Measurements from ENCODE around the gene TM2D3.

TM2D3 gene

GRCh38 chr15:101684877-101685276 lies 32.7 kb upstream of the TM2D3 start:
- no peaks in the 10 kb centered on the region for H3K27me3 ChIP-seq
- peaks cover 4 to 49% (median 26%) of the 10 kb centered on the region in 11 experiments; a peak in 15 of 22 replicates for H3K36me3 ChIP-seq
- H3K4me1 ChIP-seq: no peaks in the 10 kb centered on the region
- H4K20me1 ChIP-seq: no peaks in the 10 kb centered on the region
- H3K9me3 ChIP-seq (replicated peaks in 1 of 11): no peaks in the 10 kb centered on the region
- H3K4me2 ChIP-seq: no peak overlapping the region
- no peak overlapping the region for H3K9ac ChIP-seq
- TF ChIP-seq Cebpa-rat (IDR thresholded peaks at IDR 0.05): no peak
- no peak overlapping the region for H3K27ac ChIP-seq
- no peak overlapping the region for H3K4me3 ChIP-seq

GRCh38 chr15:101684384-101684783 lies 32.2 kb upstream of the TM2D3 start:
- H3K9ac ChIP-seq: no peak overlapping the region
- no peaks in the 10 kb centered on the region for H3K27me3 ChIP-seq
- TF ChIP-seq Cebpa-rat (IDR thresholded peaks at IDR 0.05): no peak
- peaks cover 4 to 52% (median 25%) of the 10 kb centered on the region in 11 experiments; a peak in 15 of 22 replicates for H3K36me3 ChIP-seq
- H3K9me3 ChIP-seq (replicated peaks in 1 of 11): no peaks in the 10 kb centered on the region
- H4K20me1 ChIP-seq: no peaks in the 10 kb centered on the region
- no peak overlapping the region for H3K4me3 ChIP-seq
- no peak overlapping the region for H3K4me2 ChIP-seq
- H3K4me1 ChIP-seq: no peaks in the 10 kb centered on the region
- H3K27ac ChIP-seq: no peak overlapping the region

DNA sequence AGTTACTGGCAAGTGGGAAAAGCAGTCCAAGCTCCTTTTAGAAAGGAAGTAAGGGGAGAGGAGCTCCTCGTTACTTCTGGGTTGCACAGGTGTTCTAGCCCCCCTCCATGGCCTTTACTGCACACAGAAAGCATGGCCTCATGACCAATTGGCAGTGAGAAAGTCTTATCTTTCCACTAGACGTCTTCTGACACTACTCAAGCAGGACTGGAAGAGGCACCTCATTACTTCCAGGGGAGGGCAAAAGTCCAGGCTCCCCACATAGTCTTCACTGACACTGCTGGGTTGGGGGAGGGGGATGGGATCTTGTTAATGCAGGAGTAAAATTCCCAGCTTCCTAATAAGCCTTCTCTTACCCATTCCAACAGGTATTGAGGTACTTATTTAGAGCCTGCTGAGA lies 27.6 kb upstream of the TM2D3 start:
- no peak for TF ChIP-seq Cebpa-rat (IDR thresholded peaks at IDR 0.05)
- no peaks in the 10 kb centered on the region for H3K27me3 ChIP-seq
- no peaks in the 10 kb centered on the region for H3K9me3 ChIP-seq (replicated peaks in 1 of 11)
- H4K20me1 ChIP-seq: no peaks in the 10 kb centered on the region
- H3K4me3 ChIP-seq: no peak overlapping the region
- H3K4me2 ChIP-seq: no peak overlapping the region
- H3K36me3 ChIP-seq: peaks cover 0 to 46% (median 24%) of the 10 kb centered on the region in 11 experiments; a peak in 15 of 22 replicates
- no peaks in the 10 kb centered on the region for H3K4me1 ChIP-seq
- H3K9ac ChIP-seq: no peak overlapping the region
- no peak overlapping the region for H3K27ac ChIP-seq

DNA sequence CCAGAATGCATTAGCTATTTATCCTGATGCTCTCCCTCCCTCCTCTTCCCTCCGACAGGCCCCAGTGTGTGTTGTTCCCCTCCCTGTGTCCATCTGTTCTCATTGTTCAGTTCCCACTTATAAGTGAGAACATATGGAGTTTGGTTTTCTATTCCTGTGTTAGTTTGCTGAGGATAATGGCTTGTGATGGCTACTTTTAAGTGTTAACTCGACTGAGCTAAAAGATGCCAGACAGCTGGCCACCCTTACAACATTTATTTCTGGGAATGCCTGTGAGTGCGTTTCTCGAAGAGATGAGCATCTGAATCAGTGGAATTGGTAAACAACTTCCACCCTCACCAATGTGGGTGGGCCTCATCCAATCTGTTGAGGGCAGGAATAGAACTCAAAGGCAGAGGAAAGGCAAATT lies 24.7 kb upstream of the TM2D3 start:
- TF ChIP-seq Cebpa-rat (IDR thresholded peaks at IDR 0.05): no peak
- no peak overlapping the region for H3K9ac ChIP-seq
- peaks cover 0 to 12% (median 9%) of the 10 kb centered on the region in 10 experiments; a peak in 14 of 20 replicates for H3K4me1 ChIP-seq
- H3K27me3 ChIP-seq: no peaks in the 10 kb centered on the region
- no peak overlapping the region for H3K4me2 ChIP-seq
- H3K27ac ChIP-seq: no peak overlapping the region
- H4K20me1 ChIP-seq: no peaks in the 10 kb centered on the region
- H3K4me3 ChIP-seq: no peak overlapping the region
- H3K9me3 ChIP-seq (replicated peaks in 1 of 11): no peaks in the 10 kb centered on the region
- H3K36me3 ChIP-seq: peaks cover 16 to 53% (median 36%) of the 10 kb centered on the region in 11 experiments

GRCh38 chr15:101675796-101676582 lies 23.8 kb upstream of the TM2D3 start:
- H3K4me1 ChIP-seq: peaks cover 0 to 12% (median 9%) of the 10 kb centered on the region in 10 experiments; a peak in 14 of 20 replicates
- H3K4me3 ChIP-seq: no peak overlapping the region
- no peaks in the 10 kb centered on the region for H3K9me3 ChIP-seq (replicated peaks in 1 of 11)
- TF ChIP-seq Cebpa-rat (IDR thresholded peaks at IDR 0.05): no peak
- H3K27me3 ChIP-seq: no peaks in the 10 kb centered on the region
- no peak overlapping the region for H3K9ac ChIP-seq
- no peaks in the 10 kb centered on the region for H4K20me1 ChIP-seq
- no peak overlapping the region for H3K27ac ChIP-seq
- peaks cover 24 to 56% (median 39%) of the 10 kb centered on the region in 11 experiments for H3K36me3 ChIP-seq
- H3K4me2 ChIP-seq: no peak overlapping the region

DNA sequence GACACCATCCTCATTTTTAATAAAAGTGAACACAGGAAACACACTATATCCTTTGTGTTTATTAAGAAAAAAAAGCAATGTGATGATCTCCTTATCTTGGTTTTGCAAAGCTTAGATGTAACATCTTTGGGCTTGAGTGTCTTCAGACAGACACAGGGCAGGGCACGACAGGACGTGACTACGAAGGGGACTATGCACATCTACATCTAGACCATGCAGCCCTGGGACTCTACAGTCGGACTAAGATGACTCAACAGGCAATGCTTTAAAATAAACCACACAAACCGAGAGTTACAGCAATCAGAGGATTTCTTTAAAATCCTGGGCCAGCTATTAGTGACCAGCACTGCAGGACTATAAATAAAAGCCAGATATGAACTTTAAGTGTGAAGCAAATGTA lies 22.8 kb upstream of the TM2D3 start:
- no peak for TF ChIP-seq Cebpa-rat (IDR thresholded peaks at IDR 0.05)
- no peaks in the 10 kb centered on the region for H4K20me1 ChIP-seq
- H3K27ac ChIP-seq: no peak overlapping the region
- no peaks in the 10 kb centered on the region for H3K9me3 ChIP-seq (replicated peaks in 1 of 11)
- H3K4me3 ChIP-seq: no peak overlapping the region
- peaks cover 0 to 12% (median 9%) of the 10 kb centered on the region in 10 experiments; a peak in 14 of 20 replicates for H3K4me1 ChIP-seq
- no peak overlapping the region for H3K4me2 ChIP-seq
- H3K36me3 ChIP-seq: peaks cover 30 to 59% (median 43%) of the 10 kb centered on the region in 11 experiments
- H3K27me3 ChIP-seq: no peaks in the 10 kb centered on the region
- H3K9ac ChIP-seq: no peak overlapping the region

- Histone ChIP-seq H4K20me1 (no peaks in the 10 kb centered on the region), H3K27me3 (no peaks in the 10 kb centered on the region), H3K4me1 (peaks cover 0 to 13% (median 11%) of the 10 kb centered on the region in 10 experiments; a peak in 18 of 20 replicates), H3K4me3 (no peak overlapping the region), H3K4me2 (no peak overlapping the region), H3K27ac (no peak overlapping the region), H3K9me3 (replicated peaks in 1 of 11) (peaks cover under 1 to 13% (median 9%) of the 10 kb centered on the region in 11 experiments; a peak in 20 of 22 replicates), H3K36me3 (peaks cover 42 to 73% (median 56%) of the 10 kb centered on the region in 11 experiments), H3K9ac (no peak overlapping the region)
- TF ChIP-seq Cebpa-rat (IDR thresholded peaks at IDR 0.05): no peak
These were observed 20.1 kb upstream of the TM2D3 start for GRCh38 chr15:101672298-101672697.

- Histone ChIP-seq H3K36me3 (peaks cover 35 to 71% (median 57%) of the 10 kb centered on the region in 11 experiments), H4K20me1 (no peaks in the 10 kb centered on the region), H3K4me3 (no peak overlapping the region), H3K9me3 (replicated peaks in 1 of 11) (peaks cover 8 to 25% (median 22%) of the 10 kb centered on the region in 11 experiments), H3K27me3 (no peaks in the 10 kb centered on the region), H3K4me1 (peaks cover 0 to 13% (median 11%) of the 10 kb centered on the region in 10 experiments; a peak in 18 of 20 replicates), H3K9ac (no peak overlapping the region), H3K27ac (no peak overlapping the region), H3K4me2 (no peak overlapping the region)
- no peak for TF ChIP-seq Cebpa-rat (IDR thresholded peaks at IDR 0.05)
These were observed 17.6 kb upstream of the TM2D3 start for GRCh38 chr15:101669744-101670143.

GRCh38 chr15:101667881-101668280 lies 15.7 kb upstream of the TM2D3 start:
- H3K4me1 ChIP-seq: peaks cover 0 to 13% (median 0%) of the 10 kb centered on the region in 10 experiments; a peak in 4 of 20 replicates
- no peak overlapping the region for H3K27ac ChIP-seq
- H4K20me1 ChIP-seq: no peaks in the 10 kb centered on the region
- no peak for TF ChIP-seq Cebpa-rat (IDR thresholded peaks at IDR 0.05)
- H3K36me3 ChIP-seq: peaks cover 19 to 55% (median 43%) of the 10 kb centered on the region in 11 experiments; a peak in 21 of 22 replicates
- H3K4me2 ChIP-seq: peak overlapping the region in 2 of 11 experiments; percentile 40 to 62; a peak in 4 of 22 replicates
- H3K9me3 ChIP-seq (replicated peaks in 1 of 11): peaks cover 8 to 25% (median 22%) of the 10 kb centered on the region in 11 experiments
- H3K9ac ChIP-seq: no peak overlapping the region
- no peaks in the 10 kb centered on the region for H3K27me3 ChIP-seq
- H3K4me3 ChIP-seq: no peak overlapping the region

Data from BLaER1 treated with 17β-estradiol and CSF1 and Interleukin-3, amounts not matched to agents 10 nM and 100 nM (cell line).